Endothelial cell of umbilical vein (primary cell): ENCODE results near the gene DMTF1. TPM values are rescaled to one million over a fixed set of nuclear protein-coding genes. Genes with fewer than 3 reads are reported as not detected.
A peak's percentile ranks its signal among the peaks of the same experiment; 100 is the strongest.

Experiments
- BruUV-seq: library from RNA; stranded (reverse); fragments of 400-500 nt; replicated peaks from 2 replicates; lab custom pipeline; 2021; lab: Mats Ljungman, UMichigan
- CTCF ChIA-PET: fragments of 300-600, 350-600 bp; sonication (Branson Sonifier 250); formaldehyde crosslinking; loops from one replicate; lab custom pipeline; 2021; ENCODE audit warnings: antibody characterized with exemption, inconsistent platforms; lab: Charles Lee
- POLR2A ChIA-PET: fragments of 300-600, 350-600 bp; sonication (Branson Sonifier 250); formaldehyde crosslinking; loops from one replicate; lab custom pipeline; 2021; ENCODE audit warnings: antibody characterized with exemption, inconsistent platforms; lab: Charles Lee
- DNase-seq: peaks from one replicate; pipeline ENCODE4 v3.0.0-alpha.2; 2011; ENCODE audit warnings: low read depth, low spot score
- FAIRE-seq: peaks from 2 replicates; lab custom pipeline; 2011; peaks lifted over from hg19 to GRCh38; lab: Jason Lieb, UNC
- H2AFZ ChIP-seq: 2 replicates; pipeline ENCODE4 v1.6.0; 2012; ENCODE audit warnings: low read depth, low read length, control low read depth, inconsistent platforms
- H3K27ac ChIP-seq: 2 replicates; pipeline ENCODE4 v1.5.1; 2011; ENCODE audit warnings: low read depth, mild to moderate bottlenecking, control low read depth, low read length, moderate library complexity; ENCODE audit not compliant: insufficient read depth
- H3K27me3 ChIP-seq, 2 experiments: 2 replicates each; pipeline versions ENCODE4 v1.6.0 to v1.6.1; 2011; ENCODE audit warnings: low read length in 2 of 2, mixed read lengths in 1 of 2; ENCODE audit not compliant: control insufficient read depth in 2 of 2, insufficient read depth in 2 of 2
- H3K36me3 ChIP-seq, 2 experiments: 2 replicates in 1 of 2; 3 replicates in 1 of 2; pipeline ENCODE4 v1.5.1; 2011; ENCODE audit warnings: low read length in 2 of 2, mild to moderate bottlenecking in 1 of 2, moderate library complexity in 1 of 2; ENCODE audit not compliant: control insufficient read depth in 2 of 2, insufficient read depth in 2 of 2; ENCODE audit errors: extremely low read depth in 1 of 2
- H3K4me1 ChIP-seq: 3 replicates; pipeline ENCODE4 v1.5.1; 2011; ENCODE audit warnings: mild to moderate bottlenecking, low read length; ENCODE audit not compliant: control insufficient read depth, insufficient read depth; ENCODE audit errors: extremely low read depth
- H3K4me2 ChIP-seq: 2 replicates; pipeline ENCODE4 v1.6.1; 2011; ENCODE audit warnings: low read length, control low read depth, mixed read lengths; ENCODE audit not compliant: insufficient read depth
- H3K4me3 ChIP-seq, 3 experiments: fragments of 200-600 bp in 1 of 3; sonication (generic), shearing (Covaris generic) in 1 of 3; replicated peaks in 1 of 3; 2 replicates each; pipeline ENCODE4 v1.5.1; 2011 to 2016; ENCODE audit warnings: control low read depth in 3 of 3, low read length in 3 of 3, mild to moderate bottlenecking in 2 of 3, inconsistent platforms in 1 of 3, low read depth in 1 of 3, moderate library complexity in 1 of 3; ENCODE audit not compliant: insufficient read depth in 1 of 3
- H3K79me2 ChIP-seq: 2 replicates; pipeline ENCODE4 v1.6.0; 2012; ENCODE audit warnings: low read length, inconsistent platforms; ENCODE audit not compliant: control insufficient read depth, insufficient read depth
- H3K9ac ChIP-seq: replicated peaks from 2 replicates; pipeline ENCODE3; 2011; ENCODE audit warnings: low read length, control low read depth; ENCODE audit not compliant: insufficient read depth; ENCODE audit errors: extremely low read depth
- H3K9me1 ChIP-seq: replicated peaks from 3 replicates; pipeline ENCODE4 v1.6.0; 2011; ENCODE audit warnings: mild to moderate bottlenecking, low read length; ENCODE audit not compliant: control insufficient read depth, insufficient read depth; ENCODE audit errors: extremely low read depth
- H3K9me3 ChIP-seq: replicated peaks from 2 replicates; pipeline ENCODE4 v1.5.1; 2012; ENCODE audit warnings: low read length, inconsistent platforms; ENCODE audit not compliant: control insufficient read depth, insufficient read depth
- H4K20me1 ChIP-seq: replicated peaks from 2 replicates; pipeline ENCODE3; 2011; ENCODE audit warnings: mild to moderate bottlenecking, low read length; ENCODE audit not compliant: control insufficient read depth, insufficient read depth; ENCODE audit errors: extremely low read depth
- GATA2 ChIP-seq: IDR thresholded peaks from 2 replicates; pipeline ENCODE4 v1.7.0; 2011; ENCODE audit warnings: low read depth, mild to moderate bottlenecking, moderate library complexity, mixed read lengths, low read length; ENCODE audit not compliant: insufficient read length, insufficient read depth
- JUN ChIP-seq: IDR thresholded peaks from 2 replicates; pipeline ENCODE4 v1.6.1; 2011; ENCODE audit warnings: borderline replicate concordance, low read depth; ENCODE audit not compliant: insufficient read length, insufficient read depth
- MAX ChIP-seq: IDR thresholded peaks from 2 replicates; pipeline ENCODE4 v1.6.1; 2011; ENCODE audit not compliant: insufficient read depth, insufficient read length
- MYC ChIP-seq: IDR thresholded peaks from one replicate; pipeline ENCODE4 v1.6.1; 2011; ENCODE audit warnings: mild to moderate bottlenecking, low read depth, low read length
- POLR2A ChIP-seq: IDR thresholded peaks from 2 replicates; pipeline ENCODE4 v1.6.1; 2012; ENCODE audit warnings: low read depth, mild to moderate bottlenecking, control low read depth, low read length
- POLR2AphosphoS5 ChIP-seq: IDR thresholded peaks from 2 replicates; pipeline ENCODE4 v1.6.1; 2012; ENCODE audit warnings: low read depth, mild to moderate bottlenecking, control low read depth, low read length, moderate library complexity; ENCODE audit not compliant: insufficient read depth
- dilution Hi-C: fragments of 300-500 bp; cut with MboI; formaldehyde crosslinking; loops from one replicate; pipeline ENCODE4 v1.15.0; 2019; ENCODE audit warnings: low sequenced_read_pairs; ENCODE audit not compliant: extremely low pct_ligation_motif_present
- intact Hi-C: fragments of 100-400 bp; cut with micrococcal nuclease; formaldehyde crosslinking; loops from one replicate; pipeline ENCODE4 v1.10.0; 2022
- polyA plus RNA-seq, 4 experiments: library from polyadenylated mRNA; depleted of rRNA in 3 of 4; stranded (reverse) in 3 of 4; unstranded in 1 of 4; fragments of >200 nt; gene quantifications; 2 replicates each; pipeline versions ENCODE4 v1.2.1 to v1.2.3, GENCODE V29; 2011 to 2012; ENCODE audit warnings: missing spikeins in 1 of 4
- total RNA-seq: library from RNA; stranded (reverse); gene quantifications from 2 replicates; pipeline ENCODE4 v1.2.3, GENCODE V29; 2021
- TF ChIP-seq, protein P1 (sequence below), 2 donors: IDR thresholded peaks; 1 replicate in 1 of 2; 2 replicates in 1 of 2; pipeline ENCODE4 v1.5.1; 2011; ENCODE audit warnings: low read length in 2 of 2, mild to moderate bottlenecking in 2 of 2, moderate library complexity in 2 of 2, control low read depth in 1 of 2, inconsistent platforms in 1 of 2, low read depth in 1 of 2; ENCODE audit not compliant: insufficient read depth in 1 of 2; ENCODE audit errors: extremely low read depth in 1 of 2

DMTF1 gene
- total and polyA plus RNA-seq, 2 donors (not counting 3 experiments of a cell fraction or from before 2014, with no cell fraction given): 78.5 to 100.0 TPM

DNA sequence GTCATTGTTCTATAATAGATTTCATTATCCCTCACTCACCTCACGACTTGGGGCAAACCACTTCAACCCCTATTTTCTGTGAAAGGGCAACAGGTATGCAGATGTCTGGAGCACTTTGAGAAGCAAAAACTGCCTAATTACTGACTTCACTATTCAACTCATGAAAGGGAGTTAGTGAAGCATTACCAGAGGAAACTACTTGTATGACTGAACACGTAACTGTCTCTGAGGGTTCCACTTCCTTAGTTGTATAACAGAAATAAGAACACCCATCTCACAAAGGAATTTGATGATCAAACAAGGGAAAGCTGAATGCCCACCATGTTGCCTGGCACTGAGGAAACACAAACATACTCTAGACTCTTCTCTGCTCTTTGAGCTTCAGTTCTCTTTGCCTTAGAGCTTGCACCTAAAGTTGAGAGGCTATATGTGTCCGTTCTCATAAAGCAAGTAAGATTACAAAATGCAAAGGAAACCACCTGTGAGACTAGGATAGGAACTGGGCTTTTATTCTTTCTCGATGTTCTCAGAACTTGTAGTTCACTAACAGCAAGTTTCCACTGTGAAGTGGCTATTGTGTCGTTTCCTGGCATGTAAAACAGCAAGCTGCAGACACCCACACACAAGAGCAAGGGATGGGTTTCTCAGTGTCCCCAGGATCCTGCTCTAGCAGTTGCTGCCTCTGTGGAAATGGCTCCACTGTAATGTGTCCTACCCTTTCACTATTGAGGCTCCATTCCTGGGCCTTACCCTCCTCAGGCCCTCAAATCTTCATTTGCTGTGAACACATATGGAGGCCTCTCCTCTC, 64.7 kb downstream of the DMTF1 start:
- Histone ChIP-seq H3K9me1 (no peaks in the 10 kb centered on the region), H3K27me3 (peaks cover 1 to 2% of the 10 kb centered on the region in 2 experiments), H4K20me1 (no peaks in the 10 kb centered on the region), H3K9ac (no peak overlapping the region), H3K36me3 (no peaks in the 10 kb centered on the region), H3K4me3 (no peak overlapping the region), H3K79me2 (peaks cover 37% of the 10 kb centered on the region), H3K27ac (no peak overlapping the region), H3K4me1 (peaks cover 18% of the 10 kb centered on the region), H3K4me2 (no peak overlapping the region), H2AFZ (no peak overlapping the region), H3K9me3 (no peaks in the 10 kb centered on the region)
- no TSS peak for BruUV-seq
- TF ChIP-seq, protein P1, sequence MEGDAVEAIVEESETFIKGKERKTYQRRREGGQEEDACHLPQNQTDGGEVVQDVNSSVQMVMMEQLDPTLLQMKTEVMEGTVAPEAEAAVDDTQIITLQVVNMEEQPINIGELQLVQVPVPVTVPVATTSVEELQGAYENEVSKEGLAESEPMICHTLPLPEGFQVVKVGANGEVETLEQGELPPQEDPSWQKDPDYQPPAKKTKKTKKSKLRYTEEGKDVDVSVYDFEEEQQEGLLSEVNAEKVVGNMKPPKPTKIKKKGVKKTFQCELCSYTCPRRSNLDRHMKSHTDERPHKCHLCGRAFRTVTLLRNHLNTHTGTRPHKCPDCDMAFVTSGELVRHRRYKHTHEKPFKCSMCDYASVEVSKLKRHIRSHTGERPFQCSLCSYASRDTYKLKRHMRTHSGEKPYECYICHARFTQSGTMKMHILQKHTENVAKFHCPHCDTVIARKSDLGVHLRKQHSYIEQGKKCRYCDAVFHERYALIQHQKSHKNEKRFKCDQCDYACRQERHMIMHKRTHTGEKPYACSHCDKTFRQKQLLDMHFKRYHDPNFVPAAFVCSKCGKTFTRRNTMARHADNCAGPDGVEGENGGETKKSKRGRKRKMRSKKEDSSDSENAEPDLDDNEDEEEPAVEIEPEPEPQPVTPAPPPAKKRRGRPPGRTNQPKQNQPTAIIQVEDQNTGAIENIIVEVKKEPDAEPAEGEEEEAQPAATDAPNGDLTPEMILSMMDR (IDR thresholded peaks at IDR 0.05; ENCODE audit: extremely low read depth in 1 of 2, insufficient read depth in 1 of 2, low read depth in 1 of 2, low read length in 2 of 2): no peak
- TF ChIP-seq GATA2 (no peak), MYC (no peak), JUN (no peak), POLR2AphosphoS5 (no peak), MAX (no peak), POLR2A (no peak)
- dilution Hi-C loops: no loop called here
- intact Hi-C loops: loop anchor here (5.0 kb wide), 1 partner anchor 290 kb away; no protein-coding TSS in a partner anchor
- ChIA-PET CTCF (interaction anchor here (1.2 to 2.8 kb wide), 4 partner anchors 9 to 289 kb away, joined by 3 to 8 read pairs (median 5); no protein-coding TSS in a partner anchor), POLR2A (no interaction called here)
- DNase-seq (peak; percentile 15), FAIRE-seq (no peak)
